NCI-H82 (cell line): ENCODE results near the gene NQO2.
"Not testable (repeated sequence)": the region's sequence is repeated elsewhere in the genome, so short reads cannot be mapped to it uniquely, and the experiment has no call there.

Experiments used
- DNase-seq: peaks from one replicate; lab custom pipeline; 2025; lab: John Stamatoyannopoulos, UW

NQO2 gene

DNA sequence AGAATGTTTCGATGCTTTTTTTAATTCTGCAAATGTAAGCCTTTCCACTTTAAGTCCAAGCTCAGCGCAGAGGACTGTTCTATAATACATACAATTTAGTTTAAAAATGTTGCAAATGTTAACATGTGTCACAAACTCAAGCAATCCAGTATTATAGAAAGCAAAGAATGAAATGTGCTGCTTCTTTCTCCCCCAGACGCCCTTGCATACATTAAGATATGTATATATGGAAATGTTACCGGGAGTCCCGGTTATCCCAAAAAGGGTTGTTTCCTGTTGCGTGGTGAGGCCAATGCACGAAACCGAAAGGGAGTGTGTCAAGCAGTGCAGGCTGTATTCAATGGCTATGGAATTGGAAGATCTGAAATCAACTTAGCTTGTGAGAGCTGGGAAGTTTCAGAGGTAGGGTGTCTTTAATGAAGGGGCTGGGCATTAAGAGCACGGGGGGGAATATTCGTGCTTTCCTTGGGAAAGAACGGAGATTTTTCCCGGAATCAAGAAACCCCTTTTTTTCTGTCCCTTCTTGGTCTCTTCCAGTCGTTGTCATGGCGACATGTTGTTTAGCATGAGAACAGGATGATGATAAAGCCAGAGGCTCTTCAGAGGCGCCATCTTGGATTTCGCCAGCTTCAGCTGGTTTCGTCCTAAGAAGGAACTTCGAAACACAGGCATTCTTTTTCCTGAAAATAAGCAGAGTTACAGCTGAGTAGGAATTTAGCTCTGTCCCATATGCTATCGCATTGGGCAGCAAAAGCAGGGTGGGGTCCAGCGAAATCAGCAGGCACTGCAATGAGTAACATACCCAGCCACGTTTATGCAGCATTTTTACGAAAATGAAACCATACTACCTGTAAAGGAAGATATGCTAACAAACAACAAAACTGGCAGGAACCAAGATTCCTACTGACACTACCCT, 10.1 kb upstream of the NQO2 start:
- peak; percentile 99 for DNase-seq

DNA sequence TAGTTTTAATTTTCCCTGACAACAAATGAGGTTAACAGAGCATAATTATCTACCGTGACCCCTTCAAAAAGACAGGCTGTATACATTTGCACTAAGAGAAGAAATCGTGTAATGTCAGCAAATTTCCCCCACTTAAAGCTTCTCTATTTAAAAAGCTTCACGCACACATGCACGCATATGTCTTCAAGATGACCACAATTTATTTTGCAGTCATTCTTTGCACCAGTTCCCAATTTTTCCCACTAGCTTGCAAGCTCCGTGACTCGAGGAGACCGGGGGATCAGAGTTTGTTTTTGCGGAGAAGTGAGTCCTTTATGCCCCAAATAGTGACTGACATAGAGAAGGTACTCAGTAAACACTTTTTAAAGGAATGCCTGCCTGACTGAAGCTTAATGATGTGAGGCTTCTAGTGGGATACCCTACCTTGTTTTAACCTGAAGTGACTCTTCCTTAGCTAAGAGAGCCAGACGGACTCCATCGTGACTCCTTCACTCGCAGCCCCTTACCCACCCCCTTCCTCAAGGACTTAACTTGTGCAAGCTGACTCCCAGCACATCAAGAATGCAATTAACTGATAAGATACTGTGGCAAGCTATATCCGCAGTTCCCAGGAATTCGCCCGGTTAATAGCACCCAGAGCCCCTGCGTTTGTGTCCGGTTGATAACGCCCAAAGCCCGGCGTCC, 9.3 kb upstream of the NQO2 start:
- peak; percentile 80 for DNase-seq

DNA sequence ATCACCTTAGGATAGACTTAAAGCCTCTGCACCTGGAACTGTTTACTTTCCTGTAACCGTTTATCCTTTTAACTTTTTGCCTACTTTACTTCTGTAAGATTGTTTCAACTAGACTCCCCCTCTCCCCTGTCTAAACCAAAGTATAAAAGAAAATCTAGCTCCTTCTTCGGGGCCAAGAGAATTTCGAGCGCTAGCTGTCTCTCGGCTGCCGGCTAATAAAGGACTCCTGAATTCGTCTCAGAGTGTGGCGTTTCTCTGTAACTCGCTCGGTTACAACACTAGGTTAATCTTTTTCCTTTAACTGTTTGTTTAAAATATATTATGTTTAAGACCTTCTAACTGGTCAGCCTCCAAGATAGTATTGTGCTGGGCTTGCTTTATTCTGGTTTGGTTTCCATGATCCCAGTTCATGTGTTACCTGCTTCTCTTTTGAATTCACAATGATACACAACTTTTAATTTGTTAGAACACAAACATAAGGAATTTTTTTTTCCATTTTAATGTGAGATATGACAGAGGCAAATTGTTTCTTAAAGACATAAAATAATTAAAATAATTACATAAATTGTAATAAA, 8.7 kb upstream of the NQO2 start:
- no peak for DNase-seq

DNA sequence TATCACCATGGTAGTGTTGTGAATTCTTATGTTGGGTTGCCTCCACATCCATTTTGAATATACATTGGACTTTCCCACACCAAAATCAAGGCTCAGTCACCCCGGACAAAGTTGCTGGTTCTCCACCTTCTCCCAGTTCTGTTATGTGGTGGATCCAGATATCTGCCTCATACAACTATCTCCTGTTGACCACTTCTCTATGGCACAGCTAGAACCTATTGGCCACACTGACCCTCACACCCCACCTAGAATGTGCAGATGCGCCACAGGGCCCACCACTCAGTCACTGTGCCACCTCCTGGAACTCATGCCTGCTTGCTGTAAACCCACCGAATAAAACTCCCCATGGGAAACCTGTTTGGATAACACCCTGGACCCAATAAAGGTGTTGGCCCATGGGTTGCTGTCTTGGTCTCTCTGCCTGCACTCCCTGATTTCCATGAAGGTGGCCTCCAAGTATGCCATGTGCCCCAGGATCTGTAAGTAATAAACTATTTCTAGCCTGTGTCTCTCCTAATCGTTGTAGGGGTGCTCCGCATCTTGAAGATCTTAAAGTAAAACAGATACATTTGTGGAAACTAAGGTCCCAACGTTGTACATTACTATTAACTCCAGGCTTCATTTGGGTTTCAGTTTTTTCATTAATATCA, 7.2 kb upstream of the NQO2 start:
- DNase-seq: no peak

DNA sequence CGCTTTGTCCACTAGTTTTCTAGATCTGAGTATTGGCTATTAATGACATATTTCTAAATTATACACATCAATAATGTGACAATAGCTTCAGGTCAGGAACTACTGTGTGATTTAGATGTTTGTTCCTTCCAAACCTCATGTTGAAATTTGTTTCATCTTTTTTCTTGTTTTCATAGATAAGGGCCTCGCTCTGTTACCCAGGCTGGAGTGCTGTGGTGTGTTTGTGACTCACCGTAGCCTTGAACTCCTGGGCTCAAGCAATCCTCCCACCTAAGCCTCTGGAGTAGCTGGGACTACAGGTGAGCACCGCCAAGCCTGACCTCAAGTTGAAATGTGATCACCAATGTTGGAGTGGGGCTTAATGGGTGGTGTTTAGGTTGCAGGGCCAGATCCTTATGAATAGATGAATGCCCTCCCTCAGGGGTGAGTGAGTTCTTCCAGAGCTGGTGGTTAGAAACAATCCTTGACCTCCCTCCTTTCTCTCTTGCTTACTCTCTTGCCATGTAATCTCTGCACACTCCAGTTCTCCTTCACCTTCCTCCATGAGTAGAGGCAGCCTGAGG, 5.9 kb upstream of the NQO2 start:
- DNase-seq: no peak

DNA sequence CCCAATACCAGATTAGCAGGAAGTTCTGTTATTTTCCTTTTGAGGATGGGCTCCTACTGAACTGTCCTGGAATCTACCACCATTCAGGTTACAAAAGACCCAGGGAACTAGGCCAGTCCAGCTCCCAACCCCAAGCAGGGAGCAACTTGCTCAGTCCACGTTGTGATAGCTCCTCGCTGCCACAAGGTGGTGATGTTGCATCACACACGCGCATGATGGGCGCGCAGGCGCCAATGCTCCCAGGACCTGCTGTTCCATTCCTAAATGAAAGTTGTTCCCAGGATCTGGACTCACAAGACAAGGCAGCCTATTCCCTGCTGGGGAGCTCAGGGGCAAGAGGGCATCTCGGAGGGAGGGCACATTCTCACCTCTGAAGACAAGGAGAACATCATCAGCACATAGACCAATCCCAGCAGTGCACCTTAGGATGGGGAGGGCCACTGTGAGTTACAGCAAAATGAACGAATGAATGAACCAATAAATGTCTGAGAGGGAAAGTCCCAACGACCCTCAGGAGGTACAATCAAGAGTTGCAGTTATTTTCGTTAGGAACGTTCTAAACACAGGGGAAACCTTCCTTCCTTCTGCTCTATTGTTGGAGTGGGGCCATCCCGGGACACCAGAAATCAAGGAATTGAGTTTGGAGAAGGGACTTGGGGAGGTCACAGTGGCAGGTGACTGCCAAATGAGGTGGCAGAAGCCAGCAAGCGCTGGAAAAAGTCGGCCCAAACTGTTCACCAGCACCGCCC, 1.3 kb upstream of the NQO2 start:
- peak; percentile 27 for DNase-seq

DNA sequence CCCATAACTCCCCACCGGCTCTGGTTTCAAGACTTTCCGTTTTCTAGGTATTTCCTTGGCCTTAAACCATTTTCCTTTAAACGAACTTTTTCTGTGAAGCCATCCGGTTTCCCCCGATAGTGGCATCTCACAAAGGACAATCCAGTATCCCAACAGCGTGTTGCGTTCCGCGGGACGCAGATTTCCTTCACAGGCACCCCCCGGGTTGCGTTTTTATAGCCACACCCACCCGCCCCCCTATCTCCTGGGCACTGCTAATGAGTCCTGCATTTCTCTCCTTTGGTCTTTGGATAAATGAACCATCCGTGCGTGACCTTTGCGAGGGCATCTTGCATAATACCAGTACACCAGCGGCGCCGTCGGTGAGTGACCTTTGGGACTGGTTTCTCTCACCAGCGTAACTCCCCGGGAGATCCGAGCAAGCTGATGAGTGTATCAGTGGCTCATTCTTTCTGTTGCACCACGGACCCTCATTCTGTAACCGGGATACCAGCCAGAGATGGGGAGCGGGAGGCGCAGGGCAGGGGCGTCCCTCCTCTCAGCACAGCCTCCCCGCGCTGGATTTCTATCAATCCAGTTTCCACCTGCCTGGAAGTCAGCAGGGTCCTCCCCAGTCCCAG, 586 bp upstream of the NQO2 start:
- DNase-seq: no peak

DNA sequence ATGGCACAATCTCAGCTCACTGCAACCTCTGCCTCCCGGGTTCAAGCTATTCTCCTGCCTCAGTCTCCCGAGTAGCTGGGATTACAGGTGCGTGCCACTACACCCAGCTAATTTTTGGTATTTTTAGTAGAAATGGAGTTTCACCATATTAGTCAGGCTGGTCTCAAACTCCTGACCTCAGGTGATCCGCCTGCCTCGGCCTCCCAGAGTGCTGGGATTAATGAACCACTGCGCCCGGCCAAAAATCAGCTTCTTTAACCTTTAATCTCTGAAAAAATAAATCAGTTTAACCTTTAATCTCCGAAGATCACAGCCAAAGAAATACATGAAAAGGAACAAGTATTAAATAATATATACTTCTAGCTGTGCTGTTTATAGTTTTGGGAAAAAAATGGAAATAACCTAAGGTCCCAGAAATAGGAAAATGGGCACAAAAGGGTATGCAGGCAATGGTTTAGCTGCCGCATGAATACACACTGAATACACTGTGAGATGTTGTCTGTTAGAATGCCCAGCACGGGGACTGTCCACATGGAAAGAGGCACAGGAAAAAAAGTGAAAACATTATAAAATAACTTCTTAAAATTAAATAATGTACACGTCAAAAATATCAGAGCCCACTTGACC, 1.6 kb downstream of the NQO2 start:
- no peak for DNase-seq

DNA sequence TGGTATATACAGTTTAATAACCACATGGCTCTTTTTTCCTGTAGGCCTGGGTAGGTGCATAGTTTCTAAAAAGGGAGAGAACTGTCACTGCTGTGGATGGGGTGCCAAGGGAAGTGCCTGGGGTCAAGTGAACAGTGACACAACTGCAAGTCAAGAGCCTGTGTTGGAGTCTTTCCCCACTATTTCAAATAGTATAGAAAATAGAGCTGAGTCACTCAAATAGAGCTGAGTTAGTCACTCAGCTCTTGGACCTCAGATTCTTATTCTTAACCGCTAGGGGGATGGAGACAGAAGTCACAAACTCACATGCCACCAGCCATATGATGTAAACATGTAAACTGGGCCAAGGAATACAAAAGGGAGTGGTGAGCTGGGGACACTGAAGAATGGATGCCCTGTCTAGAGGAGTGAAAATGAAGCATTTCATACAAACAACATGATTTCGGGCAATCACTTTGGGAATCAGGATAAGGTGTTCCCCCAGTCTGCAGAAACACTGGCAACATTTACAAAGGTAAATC, 2.1 kb downstream of the NQO2 start:
- DNase-seq: peak; percentile 81

DNA sequence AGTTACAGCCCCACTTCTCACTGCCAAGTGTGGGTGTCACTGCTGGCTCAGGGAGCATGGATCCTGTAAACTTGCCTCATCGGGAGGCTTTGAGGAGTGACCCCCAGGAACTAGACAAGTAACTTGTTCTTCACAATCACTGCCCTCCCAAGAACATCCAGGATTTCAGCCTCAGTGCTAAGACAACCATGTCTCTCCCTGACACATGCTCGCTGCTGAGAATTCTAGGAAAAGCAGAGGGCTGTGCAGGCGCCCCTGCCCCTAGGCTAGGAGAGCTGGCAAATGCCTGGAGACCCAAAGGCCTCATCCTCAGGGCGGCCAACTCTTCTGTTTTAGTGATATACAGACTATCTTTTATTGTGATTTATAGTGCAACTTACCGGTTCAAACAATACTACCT, 3.5 kb downstream of the NQO2 start:
- DNase-seq: not testable (repeated sequence)

DNA sequence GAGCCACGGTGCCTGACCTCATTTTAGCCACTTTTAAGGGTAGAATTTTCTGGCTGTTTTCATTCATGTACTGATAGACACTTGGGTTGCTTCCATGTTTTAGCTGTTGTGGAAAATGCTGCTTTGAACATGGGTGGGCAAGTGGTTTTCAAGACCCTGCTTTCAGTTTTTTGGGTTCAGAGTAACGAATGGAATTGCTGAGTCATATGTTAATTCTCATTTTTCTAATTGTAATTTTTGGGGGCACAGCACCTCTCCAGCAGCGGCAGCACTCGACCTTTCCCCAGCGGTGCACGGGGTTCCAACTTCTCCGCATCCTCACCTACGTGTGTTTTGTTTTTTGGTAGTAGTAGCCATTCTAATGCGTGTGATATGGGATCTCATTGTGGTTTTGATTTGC, 5.4 kb downstream of the NQO2 start:
- DNase-seq: no peak

DNA sequence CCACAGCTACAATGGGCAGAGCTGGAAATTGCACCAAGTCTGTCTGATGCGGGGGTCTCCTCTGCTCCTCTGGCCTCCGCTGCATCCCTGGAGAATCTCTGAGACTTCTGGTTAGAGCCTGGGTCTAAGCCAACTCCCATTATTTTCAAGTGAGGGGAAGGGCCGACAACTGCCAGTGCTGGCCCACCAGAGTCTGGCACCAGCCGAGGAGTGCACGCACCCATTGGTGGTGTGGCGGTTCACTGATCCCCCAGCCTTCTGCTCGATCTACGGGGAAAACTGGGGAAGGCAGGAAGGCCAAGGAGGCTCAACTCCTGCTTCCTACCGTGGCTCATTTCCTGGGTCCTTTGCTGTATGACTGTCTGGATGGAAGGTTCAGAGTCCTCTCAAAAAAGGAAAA, 6.2 kb downstream of the NQO2 start:
- no peak for DNase-seq

DNA sequence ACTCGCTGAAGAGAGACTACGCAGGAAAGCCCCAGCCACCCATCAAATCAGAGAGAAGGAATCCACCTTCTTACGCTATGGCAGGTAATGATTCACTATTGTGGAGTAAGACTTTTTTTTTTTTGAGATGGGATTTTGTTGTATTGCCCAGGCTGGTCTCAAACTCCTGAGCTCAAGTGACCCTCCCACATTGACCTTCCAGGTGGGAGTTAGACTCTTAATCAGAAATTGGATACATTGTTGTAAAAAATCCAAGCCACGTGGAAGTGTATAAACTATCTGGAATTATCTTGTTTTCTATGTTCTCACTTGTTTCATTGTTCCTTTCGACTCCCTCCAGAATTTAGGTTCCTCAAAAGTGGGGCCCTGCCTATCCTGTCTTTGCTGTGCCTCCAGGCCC, 6.8 kb downstream of the NQO2 start:
- no peak for DNase-seq

DNA sequence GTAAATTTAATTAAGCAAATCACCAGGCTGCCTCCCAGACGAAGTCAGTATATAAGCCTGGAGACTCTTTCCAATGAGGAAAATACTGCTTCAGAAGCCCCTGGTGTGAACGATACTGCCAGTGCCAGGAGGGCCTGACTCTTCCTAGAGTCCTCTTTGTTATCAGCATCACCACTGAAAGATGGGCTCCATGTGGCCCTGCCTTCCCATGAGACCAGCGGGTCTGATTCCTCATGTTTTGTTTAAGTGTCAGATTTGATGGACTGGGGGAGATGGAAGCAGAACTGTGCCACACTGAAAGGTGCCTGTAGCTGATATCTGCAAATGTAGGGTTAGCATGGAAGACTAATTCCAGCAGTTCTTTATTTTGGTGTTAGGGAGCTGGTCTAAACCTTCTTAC, 7.9 kb downstream of the NQO2 start:
- DNase-seq: no peak

DNA sequence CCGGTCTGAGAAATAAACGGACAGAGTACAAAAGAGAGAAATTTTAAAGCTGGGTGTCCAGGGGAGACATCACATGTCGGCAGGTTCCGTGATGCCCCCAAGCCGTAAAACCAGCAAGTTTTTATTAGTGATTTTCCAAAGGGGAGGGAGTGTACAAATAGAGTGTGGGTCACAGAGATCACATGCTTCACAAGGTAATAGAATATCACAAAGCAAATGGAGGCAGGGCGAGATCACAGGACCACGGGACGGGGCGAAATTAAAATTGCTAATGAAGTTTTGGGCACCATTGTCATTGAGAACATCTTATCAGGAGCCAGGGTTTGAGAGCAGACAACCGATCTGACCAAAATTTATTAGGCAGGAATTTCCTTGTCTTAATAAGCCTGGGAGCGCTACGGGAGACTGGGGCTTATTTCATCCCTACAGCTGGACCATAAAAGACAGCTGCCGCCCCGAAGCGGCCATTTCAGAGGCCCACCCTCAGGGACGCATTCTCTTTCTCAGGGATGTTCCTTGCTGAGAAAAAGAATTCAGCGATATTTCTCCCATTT, 9.1 kb downstream of the NQO2 start:
- DNase-seq: not testable (repeated sequence)

DNA sequence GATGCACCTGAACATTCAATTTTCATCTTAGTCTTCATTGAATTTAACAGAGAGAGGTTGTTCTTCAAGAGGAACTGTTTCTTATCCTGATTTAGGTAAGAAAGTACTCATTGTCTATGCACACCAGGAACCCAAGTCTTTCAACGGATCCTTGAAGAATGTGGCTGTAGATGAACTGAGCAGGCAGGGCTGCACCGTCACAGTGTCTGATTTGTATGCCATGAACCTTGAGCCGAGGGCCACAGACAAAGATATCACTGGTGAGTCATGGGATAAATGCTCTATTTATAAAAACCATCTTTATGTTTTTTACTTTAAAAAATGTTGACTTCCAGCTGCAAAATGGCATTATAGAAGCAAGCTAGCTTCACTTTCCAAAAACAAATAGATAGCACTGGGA, 10.2 kb downstream of the NQO2 start:
- no peak for DNase-seq

DNA sequence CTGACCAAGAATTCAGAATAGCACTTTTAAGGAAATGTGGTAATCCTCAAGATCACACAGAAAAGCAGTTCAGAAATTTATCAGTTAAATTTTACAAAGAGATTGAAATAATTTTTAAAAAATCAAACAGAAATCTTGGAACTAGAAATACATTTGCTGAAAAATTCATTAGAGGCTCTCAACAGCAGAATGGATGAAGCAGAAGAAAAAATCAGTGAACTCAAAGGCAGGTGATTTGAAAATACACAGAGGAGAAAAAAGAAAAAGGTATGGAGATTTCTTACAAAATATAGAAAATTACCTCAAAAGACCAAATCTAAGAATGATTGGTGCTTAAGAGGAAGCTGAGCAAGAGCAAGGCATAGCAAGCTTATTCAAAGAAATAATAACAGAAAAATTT, 11.5 kb downstream of the NQO2 start:
- DNase-seq: no peak

DNA sequence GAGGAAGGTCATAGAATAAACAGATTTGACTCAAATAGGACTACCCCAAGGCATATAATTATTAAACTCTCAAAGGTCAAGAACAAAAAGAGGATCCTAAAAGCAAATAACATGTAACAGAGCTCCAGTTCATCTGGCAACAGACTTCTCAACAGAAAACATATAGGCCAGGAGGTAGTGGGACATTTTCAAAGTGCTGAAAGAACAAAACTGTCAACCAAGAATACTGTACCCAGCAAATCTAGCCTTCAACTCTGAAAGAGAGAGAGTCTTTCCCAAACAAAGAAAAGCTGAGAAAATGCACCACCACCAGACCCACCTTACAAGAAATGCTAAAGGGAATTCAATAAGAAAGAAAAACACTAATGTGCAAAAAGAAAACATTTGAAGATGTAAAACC, 11.9 kb downstream of the NQO2 start:
- DNase-seq: no peak

DNA sequence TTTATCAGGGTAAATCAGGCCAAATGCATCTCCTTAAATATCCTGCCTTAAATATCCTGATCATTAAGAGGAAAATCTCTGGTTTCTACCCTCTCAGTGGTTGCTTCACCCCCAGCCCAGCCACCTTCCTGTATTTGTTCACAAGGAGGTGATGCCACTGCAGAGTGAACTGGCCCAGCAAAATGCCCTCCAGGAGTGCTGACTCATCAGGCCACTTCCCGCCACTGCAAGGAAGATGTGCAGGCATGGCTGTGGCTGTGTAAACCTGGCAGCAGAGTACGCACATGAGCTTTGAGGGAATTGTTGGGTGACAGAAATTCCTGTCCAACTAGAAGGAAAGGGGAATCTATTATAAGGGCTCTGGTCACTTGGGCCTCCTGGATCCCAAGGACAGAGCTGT, 13.8 kb downstream of the NQO2 start:
- DNase-seq: no peak
